Measurements from ENCODE around the gene CTNNA3.

CTNNA3 gene

GRCh38 chr10:66277481-66277880 lies 1418.5 kb downstream of the CTNNA3 start:
- no peaks in the 10 kb centered on the region for H3K9me2 ChIP-seq (replicated peaks; ENCODE audit: control insufficient read depth, low read length)
- no peaks in the 10 kb centered on the region for H3K4me1 ChIP-seq (ENCODE audit: control insufficient read depth, low read length)
- no peaks in the 10 kb centered on the region for H3K79me2 ChIP-seq (ENCODE audit: control insufficient read depth, low read length)
- H4K20me1 ChIP-seq (ENCODE audit: control insufficient read depth, insufficient read depth, low read depth, low read length), result no peaks in the 10 kb centered on the region
- no peaks in the 10 kb centered on the region for H3K27me3 ChIP-seq (ENCODE audit: control insufficient read depth, low read length)
- H3F3A ChIP-seq (ENCODE audit: control insufficient read depth, insufficient read depth), result no peaks in the 10 kb centered on the region
- H3K27ac ChIP-seq (ENCODE audit: low read depth, low read length), result no peak overlapping the region
- TF ChIP-seq, protein P1, sequence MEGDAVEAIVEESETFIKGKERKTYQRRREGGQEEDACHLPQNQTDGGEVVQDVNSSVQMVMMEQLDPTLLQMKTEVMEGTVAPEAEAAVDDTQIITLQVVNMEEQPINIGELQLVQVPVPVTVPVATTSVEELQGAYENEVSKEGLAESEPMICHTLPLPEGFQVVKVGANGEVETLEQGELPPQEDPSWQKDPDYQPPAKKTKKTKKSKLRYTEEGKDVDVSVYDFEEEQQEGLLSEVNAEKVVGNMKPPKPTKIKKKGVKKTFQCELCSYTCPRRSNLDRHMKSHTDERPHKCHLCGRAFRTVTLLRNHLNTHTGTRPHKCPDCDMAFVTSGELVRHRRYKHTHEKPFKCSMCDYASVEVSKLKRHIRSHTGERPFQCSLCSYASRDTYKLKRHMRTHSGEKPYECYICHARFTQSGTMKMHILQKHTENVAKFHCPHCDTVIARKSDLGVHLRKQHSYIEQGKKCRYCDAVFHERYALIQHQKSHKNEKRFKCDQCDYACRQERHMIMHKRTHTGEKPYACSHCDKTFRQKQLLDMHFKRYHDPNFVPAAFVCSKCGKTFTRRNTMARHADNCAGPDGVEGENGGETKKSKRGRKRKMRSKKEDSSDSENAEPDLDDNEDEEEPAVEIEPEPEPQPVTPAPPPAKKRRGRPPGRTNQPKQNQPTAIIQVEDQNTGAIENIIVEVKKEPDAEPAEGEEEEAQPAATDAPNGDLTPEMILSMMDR (IDR thresholded peaks at IDR 0.05; ENCODE audit: low read depth, low read length, poor library complexity, severe bottlenecking), result peak; percentile 17
- TF ChIP-seq EZH2phosphoT487 (IDR thresholded peaks at IDR 0.05; ENCODE audit: borderline replicate concordance, low read length), result no peak
- no peaks in the 10 kb centered on the region for H3K9me3 ChIP-seq (ENCODE audit: control insufficient read depth, insufficient read depth, low read length)
- H3K4me2 ChIP-seq (ENCODE audit: low read length), result no peak overlapping the region
- no peaks in the 10 kb centered on the region for H3K36me3 ChIP-seq (ENCODE audit: control insufficient read depth, low read length)
- no peak overlapping the region for H3K4me3 ChIP-seq (ENCODE audit: low read length)

DNA sequence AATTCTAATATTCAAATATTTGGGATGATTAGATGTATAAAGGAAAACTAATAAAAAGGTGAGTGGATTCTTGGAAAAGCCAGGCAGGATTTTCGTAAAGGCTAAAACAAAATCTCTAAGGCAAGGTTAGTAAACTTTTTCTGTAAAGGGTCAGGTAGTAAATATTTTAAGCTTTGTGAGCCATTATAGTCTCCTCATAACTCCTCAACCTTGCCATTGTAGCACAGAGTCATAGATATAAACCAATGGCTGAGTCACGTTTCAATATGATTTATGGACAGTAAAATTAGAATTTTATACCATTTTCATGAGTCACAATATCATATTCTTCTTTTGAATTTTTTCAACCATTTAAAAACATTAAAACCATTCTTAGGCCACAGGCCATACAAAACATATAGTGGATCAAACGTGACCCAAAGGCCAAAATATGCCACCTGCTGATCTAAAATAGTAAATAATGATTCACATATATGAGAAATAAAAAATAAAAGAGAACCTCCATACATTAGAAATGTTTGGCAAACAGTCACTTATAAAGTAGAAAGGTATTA lies 1422.0 kb downstream of the CTNNA3 start:
- H4K20me1 ChIP-seq (ENCODE audit: control insufficient read depth, insufficient read depth, low read depth, low read length), result no peaks in the 10 kb centered on the region
- H3K9me3 ChIP-seq (ENCODE audit: control insufficient read depth, insufficient read depth, low read length), result no peaks in the 10 kb centered on the region
- H3K79me2 ChIP-seq (ENCODE audit: control insufficient read depth, low read length), result no peaks in the 10 kb centered on the region
- H3K4me1 ChIP-seq (ENCODE audit: control insufficient read depth, low read length), result no peaks in the 10 kb centered on the region
- TF ChIP-seq, protein P1 (IDR thresholded peaks at IDR 0.05; ENCODE audit: low read depth, low read length, poor library complexity, severe bottlenecking), result no peak
- no peak for TF ChIP-seq EZH2phosphoT487 (IDR thresholded peaks at IDR 0.05; ENCODE audit: borderline replicate concordance, low read length)
- H3K36me3 ChIP-seq (ENCODE audit: control insufficient read depth, low read length), result no peaks in the 10 kb centered on the region
- H3K4me3 ChIP-seq (ENCODE audit: low read length), result no peak overlapping the region
- H3F3A ChIP-seq (ENCODE audit: control insufficient read depth, insufficient read depth), result no peaks in the 10 kb centered on the region
- no peaks in the 10 kb centered on the region for H3K27me3 ChIP-seq (ENCODE audit: control insufficient read depth, low read length)
- H3K9me2 ChIP-seq (replicated peaks; ENCODE audit: control insufficient read depth, low read length), result no peaks in the 10 kb centered on the region
- H3K4me2 ChIP-seq (ENCODE audit: low read length), result no peak overlapping the region
- H3K27ac ChIP-seq (ENCODE audit: low read depth, low read length), result no peak overlapping the region

- Histone ChIP-seq H4K20me1 (ENCODE audit: control insufficient read depth, insufficient read depth, low read depth, low read length) (no peaks in the 10 kb centered on the region), H3K36me3 (ENCODE audit: control insufficient read depth, low read length) (no peaks in the 10 kb centered on the region), H3K79me2 (ENCODE audit: control insufficient read depth, low read length) (no peaks in the 10 kb centered on the region), H3K27ac (ENCODE audit: low read depth, low read length) (no peak overlapping the region), H3F3A (ENCODE audit: control insufficient read depth, insufficient read depth) (no peaks in the 10 kb centered on the region), H3K4me3 (ENCODE audit: low read length) (no peak overlapping the region), H3K9me3 (ENCODE audit: control insufficient read depth, insufficient read depth, low read length) (no peaks in the 10 kb centered on the region), H3K4me1 (ENCODE audit: control insufficient read depth, low read length) (no peaks in the 10 kb centered on the region), H3K9me2 (replicated peaks; ENCODE audit: control insufficient read depth, low read length) (no peaks in the 10 kb centered on the region), H3K27me3 (ENCODE audit: control insufficient read depth, low read length) (no peaks in the 10 kb centered on the region), H3K4me2 (ENCODE audit: low read length) (no peak overlapping the region)
- TF ChIP-seq, protein P1 (IDR thresholded peaks at IDR 0.05; ENCODE audit: low read depth, low read length, poor library complexity, severe bottlenecking), result no peak
- TF ChIP-seq EZH2phosphoT487 (IDR thresholded peaks at IDR 0.05; ENCODE audit: borderline replicate concordance, low read length), result no peak
Measured at GRCh38 chr10:66265398-66265797, 1430.6 kb downstream of the CTNNA3 start.

Measured in DOHH2 (cell line).